H54 (cell line): ENCODE measurements around the gene IGF2BP2.
A peak's percentile ranks its signal among the peaks of the same experiment; 100 is the strongest.
"Not testable (repeated sequence)": the region's sequence is repeated elsewhere in the genome, so short reads cannot be mapped to it uniquely, and the experiment has no call there.

Experiments used
- DNase-seq: peaks from one replicate; pipeline ENCODE4 v3.0.0; 2011; ENCODE audit warnings: low spot score, mixed read lengths; ENCODE audit not compliant: insufficient read length
- FAIRE-seq: peaks from 3 replicates; lab custom pipeline; 2011; peaks lifted over from hg19 to GRCh38; lab: Jason Lieb, UNC
- POLR2A ChIP-seq: IDR thresholded peaks from 2 replicates; pipeline ENCODE4 v1.6.1; 2011; ENCODE audit warnings: low read depth, mild to moderate bottlenecking, low read length

IGF2BP2 gene

DNA sequence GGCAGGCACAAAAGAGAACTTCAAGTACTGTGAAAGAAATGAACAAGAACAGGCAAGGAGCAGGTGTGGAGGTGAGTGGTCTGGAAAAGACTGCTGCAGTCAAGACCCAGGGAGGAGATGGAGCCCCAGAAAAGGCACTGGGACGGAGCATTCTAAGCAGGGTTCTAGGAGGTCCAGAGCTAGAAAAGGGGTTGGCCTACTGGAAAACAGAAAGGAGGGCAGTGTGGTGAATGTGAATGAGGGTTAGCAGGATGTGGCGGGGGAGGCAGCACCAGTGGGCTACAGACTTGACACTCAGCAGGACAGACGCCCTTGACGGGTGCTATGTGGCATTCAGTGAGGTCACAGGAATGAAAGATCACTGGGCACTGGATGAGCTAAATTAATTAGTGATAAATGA lies 163.1 kb downstream of the IGF2BP2 start:
- FAIRE-seq (no peak), DNase-seq (no peak)
- no peak for TF ChIP-seq POLR2A

DNA sequence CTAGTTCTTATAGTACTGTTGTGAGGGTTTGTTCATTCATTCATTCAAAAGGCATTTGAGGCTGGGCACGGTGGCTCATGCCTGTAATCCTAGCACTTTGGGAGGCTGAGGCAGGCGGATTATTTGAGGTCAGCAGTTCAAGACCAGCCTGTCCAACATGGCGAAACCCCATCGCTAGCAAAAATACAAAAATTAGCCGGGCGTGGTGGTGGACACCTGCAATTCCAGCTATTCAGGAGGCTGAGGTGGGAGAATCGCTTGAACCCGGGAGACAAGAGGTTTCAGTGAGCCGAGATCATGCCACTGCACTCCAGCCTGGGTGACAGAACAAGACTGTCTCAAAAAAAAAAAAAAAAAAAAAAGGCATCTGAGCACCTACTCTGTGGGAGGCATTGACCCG lies 163.5 kb downstream of the IGF2BP2 start:
- DNase-seq, FAIRE-seq: not testable (repeated sequence)

GRCh38 chr3:185659942-185660921 lies 164.6 kb downstream of the IGF2BP2 start:
- peak; percentile 88 for FAIRE-seq
- DNase-seq = peak; percentile 63
- no peak for TF ChIP-seq POLR2A

DNA sequence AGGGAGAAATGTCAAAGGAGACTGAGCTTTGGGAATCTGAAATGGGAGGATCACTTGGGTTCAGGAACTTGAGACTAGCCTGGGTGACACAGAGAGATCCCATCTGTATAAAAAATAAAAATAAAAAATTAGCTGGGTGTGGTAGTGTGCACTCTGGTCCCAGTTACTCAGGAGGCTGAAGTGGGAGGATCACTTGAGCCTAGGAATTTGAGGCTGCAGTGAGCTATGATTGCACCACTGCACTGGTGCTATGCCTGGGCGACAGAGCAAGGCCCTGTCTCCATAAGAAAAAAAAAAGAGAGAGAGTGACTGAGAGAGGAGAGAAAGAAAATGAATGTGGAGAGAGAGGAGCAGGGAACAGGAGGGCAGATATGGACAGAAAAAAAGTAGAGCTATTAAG lies 165.9 kb downstream of the IGF2BP2 start:
- FAIRE-seq = no peak
- TF ChIP-seq POLR2A = no peak

GRCh38 chr3:185658504-185658912 lies 166.3 kb downstream of the IGF2BP2 start:
- TF ChIP-seq POLR2A = no peak
- DNase-seq (peak; percentile 71), FAIRE-seq (peak; percentile 93)

More for the DNA sequence above, 165.9 kb downstream of the IGF2BP2 start:
- DNase-seq = no peak

- TF ChIP-seq POLR2A = no peak
- FAIRE-seq (no peak), DNase-seq (no peak)
Observed at GRCh38 chr3:185657691-185658503, 166.9 kb downstream of the IGF2BP2 start.

DNA sequence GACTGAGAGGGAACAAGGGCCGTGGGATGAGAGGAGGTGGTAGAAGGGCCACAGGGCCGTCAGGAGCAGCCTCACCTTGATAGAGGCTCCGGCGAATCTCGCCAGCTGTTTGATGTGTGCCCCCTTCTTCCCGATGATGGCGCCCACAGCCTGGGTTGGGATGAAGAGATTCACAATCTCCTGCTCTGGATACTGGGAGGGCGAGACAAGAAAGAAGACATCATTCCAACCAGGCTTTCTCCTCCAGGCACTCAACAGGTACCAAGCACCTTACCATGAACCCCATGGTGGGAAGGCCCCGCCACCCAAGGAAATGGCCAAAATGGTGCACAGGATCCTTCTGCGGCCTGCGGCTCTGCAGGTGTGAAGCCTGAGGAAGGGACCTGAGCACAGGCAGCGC lies 167.6 kb downstream of the IGF2BP2 start:
- no peak for FAIRE-seq
- no peak for TF ChIP-seq POLR2A
- DNase-seq = no peak

GRCh38 chr3:185656321-185656840 lies 168.5 kb downstream of the IGF2BP2 start:
- DNase-seq (peak; percentile 88), FAIRE-seq (peak; percentile 94)
- TF ChIP-seq POLR2A = no peak

GRCh38 chr3:185655426-185656320 lies 169.2 kb downstream of the IGF2BP2 start:
- no peak for TF ChIP-seq POLR2A
- DNase-seq = no peak
- FAIRE-seq = no peak

- TF ChIP-seq POLR2A = no peak
- no peak for FAIRE-seq
Observed at GRCh38 chr3:185654758-185655145, 170.1 kb downstream of the IGF2BP2 start.

DNA sequence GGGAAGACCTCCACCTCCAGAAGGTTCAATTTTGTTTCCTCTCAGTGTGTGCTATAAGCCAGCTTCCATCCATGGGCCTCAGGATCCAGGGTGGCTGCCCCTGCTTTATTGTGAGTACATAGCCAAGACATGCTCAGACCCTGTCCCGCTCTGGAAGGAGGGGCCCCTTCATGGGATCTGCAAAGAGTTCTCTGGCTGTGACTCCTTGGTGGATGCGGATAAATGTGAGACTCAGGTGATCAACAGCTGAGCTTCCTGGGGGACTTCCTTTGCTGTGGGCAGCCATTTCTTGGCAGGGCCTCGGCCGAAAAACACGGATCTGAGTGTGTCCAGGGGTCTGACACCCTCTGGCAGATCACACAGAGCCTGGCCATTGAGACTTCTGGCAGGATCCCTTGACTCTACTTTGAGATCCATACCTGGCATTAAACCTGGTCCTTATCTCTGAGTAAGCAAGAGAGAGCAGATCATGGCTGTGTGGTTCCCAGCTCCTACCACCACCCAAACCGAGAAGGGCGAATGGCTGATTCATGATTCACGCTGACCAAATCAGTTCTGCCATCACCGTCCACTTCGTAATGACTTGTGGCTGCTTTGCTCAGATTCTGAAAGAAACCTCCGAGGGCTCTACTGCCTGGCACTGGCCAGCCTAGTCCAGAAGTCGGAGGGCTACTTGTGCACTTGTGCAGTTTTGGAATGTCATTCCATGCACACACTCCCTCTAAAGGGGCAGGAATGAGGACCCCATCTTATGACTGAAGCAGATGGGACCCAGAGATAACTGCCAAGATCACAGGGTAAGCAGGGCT lies 170.7 kb downstream of the IGF2BP2 start:
- FAIRE-seq (no peak), DNase-seq (no peak)
- TF ChIP-seq POLR2A = no peak

More at GRCh38 chr3:185654758-185655145, 170.1 kb downstream of the IGF2BP2 start:
- DNase-seq = no peak

- FAIRE-seq (no peak), DNase-seq (no peak)
- TF ChIP-seq POLR2A = no peak
Observed at GRCh38 chr3:185651971-185652370, 172.9 kb downstream of the IGF2BP2 start.
